Immature natural killer cell (primary cell): ENCODE measurements around the gene GMEB2. TPM values are rescaled to one million over a fixed set of nuclear protein-coding genes. Genes with fewer than 3 reads are reported as not detected.
"Not testable (repeated sequence)": the region's sequence is repeated elsewhere in the genome, so short reads cannot be mapped to it uniquely, and the experiment has no call there.

ENCODE experiments used
- DNase-seq, 3 donors: peaks; one replicate each; pipeline ENCODE4 v3.0.0; 2022; ENCODE audit warnings: mixed read lengths in 1 of 3
- H3K27ac Mint-ChIP-seq, 6 donors: one replicate each; pipeline ENCODE4 v1.8.0; 2020; ENCODE audit warnings: mixed read lengths in 6 of 6, mild to moderate bottlenecking in 5 of 6, inconsistent platforms in 4 of 6, moderate library complexity in 3 of 6
- H3K27me3 Mint-ChIP-seq, 3 donors: one replicate each; pipeline ENCODE4 v1.8.0; 2020 to 2021; ENCODE audit warnings: low read depth in 3 of 3, mild to moderate bottlenecking in 3 of 3, mixed read lengths in 3 of 3, moderate library complexity in 3 of 3, inconsistent platforms in 1 of 3
- H3K36me3 Mint-ChIP-seq, 3 donors: one replicate each; pipeline ENCODE4 v1.8.0; 2020; ENCODE audit warnings: mixed read lengths in 3 of 3, inconsistent platforms in 2 of 3, mild to moderate bottlenecking in 2 of 3
- H3K4me1 Mint-ChIP-seq, 2 donors: one replicate each; pipeline ENCODE4 v1.8.0; 2020; ENCODE audit warnings: inconsistent platforms in 2 of 2, mild to moderate bottlenecking in 2 of 2, mixed read lengths in 2 of 2, moderate library complexity in 1 of 2
- H3K4me3 Mint-ChIP-seq, 5 donors: one replicate each; pipeline ENCODE4 v1.8.0; 2020; ENCODE audit warnings: mild to moderate bottlenecking in 5 of 5, mixed read lengths in 5 of 5, inconsistent platforms in 3 of 5, moderate library complexity in 3 of 5
- H3K9me3 Mint-ChIP-seq, 6 donors: one replicate each; pipeline ENCODE4 v1.8.0; 2020; ENCODE audit warnings: mild to moderate bottlenecking in 6 of 6, mixed read lengths in 6 of 6, inconsistent platforms in 4 of 6, moderate library complexity in 3 of 6
- polyA plus RNA-seq, 3 donors: library from polyadenylated mRNA; unstranded; fragments of 300-500 nt; fragmentation: Illumina TruSeq; gene quantifications; one replicate each; pipeline ENCODE4 v1.2.3, GENCODE V29; 2021

GMEB2 gene
- polyA plus RNA-seq, 3 donors from 2014 or later: 2.7 to 11.4 TPM; not detected in 1

DNA sequence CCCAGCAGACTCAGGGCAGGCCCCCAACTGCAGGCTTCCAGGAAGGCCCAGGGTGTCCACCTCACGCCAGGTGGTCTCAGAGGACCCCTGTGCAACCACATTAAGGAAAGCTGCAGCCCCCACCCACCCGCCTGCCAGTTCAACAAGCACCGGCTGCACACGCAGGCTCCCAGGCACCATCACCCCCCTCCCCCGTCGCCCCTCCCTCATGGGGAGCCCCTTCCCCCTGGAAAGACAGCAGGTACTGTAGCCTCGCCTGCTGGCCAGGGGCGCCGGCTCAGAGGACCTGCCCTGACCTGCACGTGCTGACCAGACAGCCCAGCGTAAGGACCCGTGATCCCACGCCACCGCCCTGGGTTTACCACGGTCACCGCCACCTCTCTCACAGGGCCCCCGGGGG lies 13.8 kb upstream of the GMEB2 start:
- H3K27me3 Mint-ChIP-seq: peaks cover 6 to 16% (median 12%) of the 10 kb centered on the region in 3 donors
- peaks cover 34 to 41% of the 10 kb centered on the region in 2 donors for H3K4me1 Mint-ChIP-seq
- peak overlapping the region; percentile 7 to 66 (median 44) for H3K4me3 Mint-ChIP-seq
- peak; percentile 47 to 67 (median 50) for DNase-seq
- H3K27ac Mint-ChIP-seq: peak overlapping the region; percentile 43 to 99 (median 87)
- H3K36me3 Mint-ChIP-seq, H3K9me3 Mint-ChIP-seq: not testable (repeated sequence)

DNA sequence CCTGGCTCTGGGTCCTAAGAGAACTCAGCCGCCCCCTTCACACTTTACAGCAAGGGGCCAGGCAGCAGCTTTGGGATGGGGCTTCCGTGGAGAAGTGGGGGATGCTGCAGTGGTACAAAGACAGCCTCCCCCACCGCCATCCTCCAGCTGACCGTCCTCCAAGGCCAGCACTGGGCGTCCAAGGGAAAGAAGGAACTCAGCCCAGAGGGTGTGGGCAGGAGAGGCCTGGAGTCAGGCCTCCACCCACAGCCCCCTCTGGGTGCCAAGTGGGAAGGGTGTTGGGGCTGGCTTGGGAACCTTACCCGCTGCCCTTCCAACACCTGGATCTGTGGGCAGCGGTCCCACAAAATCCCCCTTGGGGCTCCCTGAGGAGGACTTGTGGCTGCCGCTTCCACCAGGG lies 13.2 kb upstream of the GMEB2 start:
- Mint-ChIP-seq H3K9me3 (no peaks in the 10 kb centered on the region), H3K36me3 (no peaks in the 10 kb centered on the region), H3K27ac (peak overlapping the region; percentile 93 to 100 (median 98)), H3K27me3 (peaks cover 12 to 19% (median 18%) of the 10 kb centered on the region in 3 donors), H3K4me1 (peaks cover 40 to 47% of the 10 kb centered on the region in 2 donors), H3K4me3 (peak overlapping the region; percentile 83 to 90 (median 88))
- no peak for DNase-seq

GRCh38 chr20:63639093-63639975 lies 12.4 kb upstream of the GMEB2 start:
- Mint-ChIP-seq H3K27ac (peak overlapping the region; percentile 93 to 100 (median 98)), H3K36me3 (no peaks in the 10 kb centered on the region), H3K9me3 (no peaks in the 10 kb centered on the region), H3K27me3 (peaks cover 15 to 19% (median 16%) of the 10 kb centered on the region in 3 donors), H3K4me3 (peak overlapping the region; percentile 83 to 90 (median 88)), H3K4me1 (peaks cover 48 to 52% of the 10 kb centered on the region in 2 donors)
- DNase-seq: peak; percentile 58 to 69 (median 60)

DNA sequence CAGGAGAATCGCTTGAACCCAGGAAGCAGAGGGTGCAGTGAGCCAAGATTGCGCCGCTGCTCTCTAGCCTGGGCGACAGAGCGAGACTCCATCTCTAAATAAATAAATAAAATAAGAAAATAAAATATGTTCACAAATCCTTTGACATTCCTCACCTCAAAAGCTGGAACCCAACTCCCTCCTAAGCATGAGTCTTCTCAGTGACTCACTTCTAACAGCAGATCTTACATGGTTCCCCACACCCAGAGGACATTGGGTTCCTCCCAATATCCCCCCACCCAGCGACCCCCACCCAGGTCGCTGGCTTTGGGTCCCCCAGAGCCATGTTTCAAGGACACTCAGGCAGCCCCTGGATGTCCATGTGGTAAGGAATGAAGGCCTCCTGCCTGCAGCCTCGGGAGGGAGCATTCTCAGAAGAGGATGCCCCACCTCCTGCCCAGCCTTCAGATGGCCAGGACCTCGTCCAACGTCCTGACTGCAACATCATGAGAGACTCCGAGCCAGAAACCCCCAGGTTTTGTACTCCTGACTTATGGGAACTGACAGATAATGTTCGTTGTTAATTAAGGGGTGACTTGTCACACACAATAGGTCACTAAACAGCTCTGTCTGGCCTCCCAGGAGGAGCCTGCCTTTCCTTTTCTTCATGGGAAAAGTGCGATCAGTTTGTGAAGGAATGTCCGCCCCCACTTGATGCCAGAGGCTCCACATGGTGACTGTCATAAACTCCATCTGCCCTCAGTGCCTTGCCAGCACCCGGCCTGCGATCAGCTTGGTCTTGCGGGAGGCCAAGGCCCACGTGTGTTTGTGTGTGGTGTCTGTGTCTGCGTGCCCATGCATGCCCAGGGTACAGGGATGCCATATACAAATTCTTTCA lies 10.1 kb upstream of the GMEB2 start:
- Mint-ChIP-seq H3K27me3 (peaks cover 14 to 16% (median 14%) of the 10 kb centered on the region in 3 donors), H3K4me3 (peak overlapping the region; percentile 24 to 63 (median 48)), H3K4me1 (peaks cover 63 to 67% of the 10 kb centered on the region in 2 donors), H3K36me3 (no peaks in the 10 kb centered on the region), H3K9me3 (no peaks in the 10 kb centered on the region), H3K27ac (peak overlapping the region; percentile 90 to 99 (median 95))
- no peak for DNase-seq

DNA sequence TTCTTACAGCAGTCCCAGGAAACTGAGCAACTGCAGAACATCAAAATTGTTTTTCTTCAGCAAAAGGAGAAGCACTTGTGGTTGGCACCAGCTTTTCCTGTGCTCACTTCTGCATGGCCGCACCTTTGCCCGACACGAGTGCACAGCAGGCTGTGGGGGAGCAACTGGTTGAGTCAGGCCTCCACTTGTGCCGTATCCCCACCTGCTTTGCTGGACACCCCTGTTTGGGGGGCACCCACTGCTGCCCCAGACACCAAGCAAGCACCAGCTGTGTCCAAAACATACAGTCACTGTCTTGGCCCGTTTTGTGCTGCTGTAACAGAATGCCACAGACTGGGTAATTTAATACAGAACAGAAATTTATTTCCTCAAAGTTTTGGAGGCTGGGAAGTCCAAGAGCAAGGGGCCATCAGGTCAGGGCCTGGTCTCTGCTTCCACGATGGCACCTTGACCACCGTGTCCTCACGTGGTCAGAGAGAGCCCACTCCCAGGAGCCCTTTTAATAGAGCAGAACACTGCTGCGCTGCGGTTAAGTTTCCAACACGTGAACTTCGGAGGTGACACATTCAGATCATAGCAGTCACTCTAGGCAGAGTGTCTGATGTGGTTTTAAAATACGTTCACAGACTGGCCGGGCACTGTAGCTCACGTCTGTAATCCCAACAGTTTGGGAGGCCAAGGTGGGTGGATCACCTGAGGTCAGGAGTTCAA lies 8.7 kb upstream of the GMEB2 start:
- Mint-ChIP-seq H3K4me1 (peaks cover 63 to 69% of the 10 kb centered on the region in 2 donors), H3K4me3 (peak overlapping the region; percentile 78 to 88 (median 81)), H3K36me3 (no peaks in the 10 kb centered on the region), H3K27me3 (peaks cover 12 to 15% (median 13%) of the 10 kb centered on the region in 3 donors), H3K27ac (peak overlapping the region; percentile 97 to 99 (median 98)), H3K9me3 (no peaks in the 10 kb centered on the region)
- peak; percentile 89 to 90 (median 89) for DNase-seq

GRCh38 chr20:63633732-63634131 lies 6.8 kb upstream of the GMEB2 start:
- Mint-ChIP-seq H3K36me3 (no peaks in the 10 kb centered on the region), H3K4me1 (peaks cover 53 to 56% of the 10 kb centered on the region in 2 donors), H3K4me3 (peak overlapping the region; percentile 31 to 72 (median 40))

GRCh38 chr20:63631426-63631825 lies 4.5 kb upstream of the GMEB2 start:
- H3K4me1 Mint-ChIP-seq: peaks cover 47 to 48% of the 10 kb centered on the region in 2 donors
- H3K4me3 Mint-ChIP-seq: not testable (repeated sequence)

More at GRCh38 chr20:63633732-63634131, 6.8 kb upstream of the GMEB2 start:
- Mint-ChIP-seq H3K27me3 (peaks cover 12 to 15% (median 13%) of the 10 kb centered on the region in 3 donors), H3K27ac (peak overlapping the region in 5 of 6 donors; percentile 53 to 86 (median 75)), H3K9me3 (no peaks in the 10 kb centered on the region)
- no peak for DNase-seq

GRCh38 chr20:63630956-63631355 lies 4.1 kb upstream of the GMEB2 start:
- H3K36me3 Mint-ChIP-seq, H3K4me3 Mint-ChIP-seq, H3K9me3 Mint-ChIP-seq: not testable (repeated sequence)

More at GRCh38 chr20:63631426-63631825, 4.5 kb upstream of the GMEB2 start:
- not testable (repeated sequence) for DNase-seq, H3K36me3 Mint-ChIP-seq, H3K9me3 Mint-ChIP-seq
- H3K27ac Mint-ChIP-seq: peak overlapping the region in 1 of 6 donors; percentile 40
- H3K27me3 Mint-ChIP-seq: peaks cover 11 to 15% (median 12%) of the 10 kb centered on the region in 3 donors

GRCh38 chr20:63628246-63628975 lies 1.5 kb upstream of the GMEB2 start:
- Mint-ChIP-seq H3K27me3 (peaks cover 0 to 13% (median 0%) of the 10 kb centered on the region in 3 donors), H3K36me3 (peaks cover 0 to 3% (median 0%) of the 10 kb centered on the region in 3 donors), H3K9me3 (no peaks in the 10 kb centered on the region), H3K4me3 (peak overlapping the region; percentile 87 to 91 (median 89)), H3K27ac (peak overlapping the region; percentile 81 to 93 (median 88)), H3K4me1 (peaks cover 25 to 34% of the 10 kb centered on the region in 2 donors)
- DNase-seq: peak in 1 of 3 donors; percentile 42

More at GRCh38 chr20:63630956-63631355, 4.1 kb upstream of the GMEB2 start:
- H3K4me1 Mint-ChIP-seq: peaks cover 46 to 48% of the 10 kb centered on the region in 2 donors
- not testable (repeated sequence) for H3K27ac Mint-ChIP-seq, DNase-seq
- H3K27me3 Mint-ChIP-seq: peaks cover 9 to 14% (median 11%) of the 10 kb centered on the region in 3 donors

- Mint-ChIP-seq H3K27ac (peak overlapping the region; percentile 81 to 93 (median 88)), H3K4me1 (peaks cover 22 to 29% of the 10 kb centered on the region in 2 donors), H3K36me3 (peaks cover 0 to 3% (median 0%) of the 10 kb centered on the region in 3 donors), H3K27me3 (peaks cover 0 to 13% (median 0%) of the 10 kb centered on the region in 3 donors), H3K9me3 (no peaks in the 10 kb centered on the region), H3K4me3 (peak overlapping the region; percentile 87 to 91 (median 89))
- no peak for DNase-seq
Observed at GRCh38 chr20:63627751-63628245, 897 bp upstream of the GMEB2 start.

DNA sequence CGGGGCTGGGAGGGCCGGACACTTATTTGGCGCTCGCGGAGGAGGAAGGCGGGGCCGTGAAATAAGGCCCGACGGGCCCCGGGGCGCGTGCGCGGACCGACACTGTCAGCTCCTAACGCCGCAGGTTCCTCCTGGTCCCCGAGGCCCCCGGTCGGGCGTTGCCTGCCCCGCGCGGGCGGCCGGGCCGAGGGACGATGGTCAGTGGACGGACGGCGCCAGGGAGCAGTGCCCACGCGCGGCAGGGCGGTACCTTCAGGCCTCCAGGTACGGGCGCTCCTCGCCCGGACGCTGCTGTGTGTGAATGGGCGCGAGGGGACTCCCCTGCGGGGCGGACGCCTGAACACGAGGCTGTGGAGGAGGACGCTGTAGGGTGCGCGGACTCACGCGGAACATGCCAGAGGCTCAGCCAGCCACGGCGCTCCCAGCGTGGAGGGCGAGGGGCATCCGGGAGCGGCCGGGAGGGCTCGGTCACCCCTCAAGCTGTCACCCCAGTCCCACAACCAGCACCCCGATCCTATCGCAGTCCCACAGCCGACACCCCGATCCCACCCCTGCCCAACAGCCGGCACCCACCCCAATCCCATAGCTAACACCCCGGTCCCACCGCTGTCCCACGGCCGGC lies 339 bp upstream of the GMEB2 start:
- Mint-ChIP-seq H3K4me1 (peaks cover 26 to 28% of the 10 kb centered on the region in 2 donors), H3K36me3 (peaks cover 0 to 3% (median 0%) of the 10 kb centered on the region in 3 donors), H3K9me3 (no peaks in the 10 kb centered on the region), H3K27ac (peak overlapping the region; percentile 57 to 90 (median 76)), H3K4me3 (peak overlapping the region; percentile 87 to 91 (median 89)), H3K27me3 (peaks cover 0 to 13% (median 0%) of the 10 kb centered on the region in 3 donors)
- peak; percentile 95 to 96 (median 96) for DNase-seq
